Suprapubic skin (tissue), 4 donors: ENCODE results near the gene DLAT.
"Not testable (repeated sequence)": the region's sequence is repeated elsewhere in the genome, so short reads cannot be mapped to it uniquely, and the experiment has no call there.

Experiments used
- CTCF ChIP-seq, 2 donors: fragments of 200-600 bp in 1 of 2; fragments of 450-650 bp in 1 of 2; sonication (generic) in 1 of 2; IDR thresholded peaks; one replicate each; pipeline ENCODE4 v1.5.1; 2016 to 2019; ENCODE audit warnings: antibody characterized with exemption in 2 of 2, mild to moderate bottlenecking in 1 of 2, moderate library complexity in 1 of 2
- EP300 ChIP-seq: sonication (generic); formaldehyde crosslinking; IDR thresholded peaks from one replicate; pipeline ENCODE4 v1.6.1; 2017; ENCODE audit warnings: antibody characterized with exemption
- POLR2A ChIP-seq, 2 donors: fragments of 450-650 bp; IDR thresholded peaks; one replicate each; pipeline ENCODE4 v1.6.1; 2017; ENCODE audit warnings: antibody characterized with exemption in 2 of 2, mild to moderate bottlenecking in 2 of 2, moderate library complexity in 2 of 2
- POLR2AphosphoS5 ChIP-seq, 3 donors: sonication (generic); formaldehyde crosslinking; IDR thresholded peaks; one replicate each; pipeline ENCODE4 v1.6.1; 2017; ENCODE audit warnings: antibody characterized with exemption in 3 of 3

GRCh38 chr11:112006095-112006441 is 19.1 kb upstream of the DLAT start:
- not testable (repeated sequence) for TF ChIP-seq POLR2A (IDR thresholded peaks at IDR 0.05); POLR2AphosphoS5 (IDR thresholded peaks at IDR 0.05); CTCF (IDR thresholded peaks at IDR 0.05); EP300
